TTC549 (cell line): ENCODE data around the gene KCNAB2.

Source experiments
- FAIRE-seq: peaks from 2 replicates; lab custom pipeline; 2012; peaks lifted over from hg19 to GRCh38; lab: Jason Lieb, UNC

Gene KCNAB2

GRCh38 chr1:6045561-6045960 lies at the start of gene KCNAB2:
KCNAB2 (plus strand) TSS chr1:6045888; CDS start chr1:6051537, 5,649 bp downstream.
- FAIRE-seq = no peak

- FAIRE-seq = no peak
Measured at GRCh38 chr1:5996641-5997270, 48.9 kb upstream of the KCNAB2 start.

- no peak for FAIRE-seq
Measured at GRCh38 chr1:5997316-5997715, 48.4 kb upstream of the KCNAB2 start.

- FAIRE-seq = no peak
Measured at GRCh38 chr1:5998051-5998905, 47.4 kb upstream of the KCNAB2 start.

- no peak for FAIRE-seq
Measured at GRCh38 chr1:5998906-5999301, 46.8 kb upstream of the KCNAB2 start.

GRCh38 chr1:5999711-6000443 lies 45.8 kb upstream of the KCNAB2 start:
- FAIRE-seq = no peak

- FAIRE-seq = no peak
Measured at GRCh38 chr1:6000444-6001288, 45.0 kb upstream of the KCNAB2 start.

- FAIRE-seq = no peak
Measured at GRCh38 chr1:6001992-6002576, 43.6 kb upstream of the KCNAB2 start.

- FAIRE-seq = no peak
Measured at GRCh38 chr1:6002714-6003501, 42.8 kb upstream of the KCNAB2 start.

GRCh38 chr1:6003568-6004411 lies 41.9 kb upstream of the KCNAB2 start:
- FAIRE-seq = no peak

GRCh38 chr1:6004412-6005123 lies 41.1 kb upstream of the KCNAB2 start:
- FAIRE-seq = no peak

GRCh38 chr1:6005276-6005917 lies 40.3 kb upstream of the KCNAB2 start:
- no peak for FAIRE-seq

GRCh38 chr1:6006882-6007281 lies 38.8 kb upstream of the KCNAB2 start:
- FAIRE-seq = no peak

GRCh38 chr1:6007318-6008083 lies 38.2 kb upstream of the KCNAB2 start:
- FAIRE-seq = no peak

GRCh38 chr1:6008084-6008415 lies 37.6 kb upstream of the KCNAB2 start:
- FAIRE-seq = no peak

GRCh38 chr1:6008696-6009095 lies 37.0 kb upstream of the KCNAB2 start:
- no peak for FAIRE-seq

GRCh38 chr1:6009120-6010040 lies 36.3 kb upstream of the KCNAB2 start:
- FAIRE-seq = no peak
